HepG2 (cell line): ENCODE results near the gene CSNK1G1. TPM values are rescaled to one million over a fixed set of nuclear protein-coding genes. Genes with fewer than 3 reads are reported as not detected.

Source experiments
- CCDC6 ChIP-seq: sonication (generic); formaldehyde crosslinking; IDR thresholded peaks from 2 replicates; pipeline ENCODE4 v1.8.1; 2022; ENCODE audit warnings: mild to moderate bottlenecking, missing genetic modification reagents, moderate library complexity
- CENPBD1 ChIP-seq: sonication (generic); formaldehyde crosslinking; IDR thresholded peaks from 2 replicates; pipeline ENCODE4 v1.8.0; 2022; ENCODE audit warnings: missing genetic modification reagents, low read depth, mild to moderate bottlenecking, borderline replicate concordance
- DDIT3 ChIP-seq: sonication (generic); formaldehyde crosslinking; IDR thresholded peaks from 2 replicates; pipeline ENCODE4 v1.4.0; 2020; ENCODE audit warnings: mild to moderate bottlenecking, missing genetic modification reagents
- EHMT2 ChIP-seq: fragments of 200-600 bp; sonication (generic); IDR thresholded peaks from 2 replicates; pipeline ENCODE4 v1.7.0; 2017; ENCODE audit warnings: antibody characterized with exemption, low read depth, low read length, borderline replicate concordance
- GMEB1 ChIP-seq: sonication (generic); formaldehyde crosslinking; IDR thresholded peaks from 2 replicates; pipeline ENCODE4 v1.5.1; 2020; ENCODE audit warnings: missing genetic modification reagents, mild to moderate bottlenecking, borderline replicate concordance
- HMGXB3 ChIP-seq: sonication (generic); formaldehyde crosslinking; IDR thresholded peaks from 2 replicates; pipeline ENCODE4 v1.4.0; 2020; ENCODE audit warnings: missing genetic modification reagents, borderline replicate concordance
- JDP2 ChIP-seq: sonication (generic); formaldehyde crosslinking; IDR thresholded peaks from 2 replicates; pipeline ENCODE4 v1.8.1; 2022; ENCODE audit warnings: missing genetic modification reagents, borderline replicate concordance
- MEF2D ChIP-seq: sonication (generic); formaldehyde crosslinking; IDR thresholded peaks from 2 replicates; pipeline ENCODE4 v1.5.1; 2020; ENCODE audit warnings: mild to moderate bottlenecking, missing genetic modification reagents
- MYNN ChIP-seq: sonication (generic); formaldehyde crosslinking; IDR thresholded peaks from 2 replicates; pipeline ENCODE4 v1.4.0; 2020; ENCODE audit warnings: mild to moderate bottlenecking, low read depth, missing genetic modification reagents
- NFE2 ChIP-seq: sonication (generic); formaldehyde crosslinking; IDR thresholded peaks from 2 replicates; pipeline ENCODE4 v1.4.0; 2020; ENCODE audit warnings: missing genetic modification reagents
- NKX3-1 ChIP-seq: sonication (generic); formaldehyde crosslinking; IDR thresholded peaks from 2 replicates; pipeline ENCODE4 v1.5.0; 2020; ENCODE audit warnings: missing genetic modification reagents
- SRSF9 ChIP-seq: fragments of 200-400 bp; formaldehyde crosslinking; IDR thresholded peaks from 2 replicates; pipeline ENCODE4 v1.6.1; 2018; ENCODE audit warnings: borderline replicate concordance, mild to moderate bottlenecking, low read depth, low read length; ENCODE audit not compliant: insufficient read depth, poor library complexity, severe bottlenecking
- TFDP1 ChIP-seq: IDR thresholded peaks from 2 replicates; pipeline ENCODE4 v1.6.1; 2016; ENCODE audit warnings: missing compliant biosample characterization, missing genetic modification reagents, borderline replicate concordance
- TFE3 ChIP-seq: IDR thresholded peaks from 2 replicates; pipeline ENCODE4 v1.6.1; 2016
- XBP1 ChIP-seq: sonication (generic); formaldehyde crosslinking; IDR thresholded peaks from 2 replicates; pipeline ENCODE4 v1.5.0; 2020; ENCODE audit warnings: missing genetic modification reagents
- ZNF263 ChIP-seq: sonication (generic); formaldehyde crosslinking; IDR thresholded peaks from 2 replicates; pipeline ENCODE4 v1.4.0; 2020; ENCODE audit warnings: missing genetic modification reagents
- ZNF331 ChIP-seq: sonication (generic); formaldehyde crosslinking; IDR thresholded peaks from 2 replicates; pipeline ENCODE4 v1.4.0; 2020; ENCODE audit warnings: missing genetic modification reagents
- ZNF354B ChIP-seq: sonication (generic); formaldehyde crosslinking; IDR thresholded peaks from 2 replicates; pipeline ENCODE4 v1.8.0; 2022; ENCODE audit warnings: mild to moderate bottlenecking, missing genetic modification reagents
- ZNF672 ChIP-seq: sonication (generic); formaldehyde crosslinking; IDR thresholded peaks from 2 replicates; pipeline ENCODE4 v1.8.1; 2022; ENCODE audit warnings: missing genetic modification reagents
- ZNF75D ChIP-seq: sonication (generic); formaldehyde crosslinking; IDR thresholded peaks from 2 replicates; pipeline ENCODE4 v1.8.1; 2023; ENCODE audit warnings: missing genetic modification reagents, mild to moderate bottlenecking, borderline replicate concordance
- polyA plus RNA-seq, 8 experiments: library from polyadenylated mRNA; depleted of rRNA in 3 of 8; stranded (reverse) in 7 of 8; unstranded in 1 of 8; fragments of >200 nt; fragmentation: Illumina TruSeq in 4 of 8; extraction: Trizol in 4 of 8; gene quantifications; 2 replicates each; pipeline versions ENCODE4 v1.2.1 to v1.2.3, GENCODE V29; 2011 to 2016; ENCODE audit warnings: low read depth in 4 of 8, missing spikeins in 1 of 8, mixed read lengths in 1 of 8; ENCODE audit not compliant: insufficient read depth in 1 of 8
- total RNA-seq, 5 experiments: library from RNA; depleted of rRNA; stranded (reverse); fragments of >200 nt; fragmentation: Illumina TruSeq; extraction: Trizol; gene quantifications; 2 replicates each; pipeline ENCODE4 v1.2.3, GENCODE V29; 2016; ENCODE audit warnings: low read depth in 1 of 5

Gene CSNK1G1
- total and polyA plus RNA-seq, 2 of the 13 experiments (the other 11 are each of a cell fraction or from before 2014, with no cell fraction given) = 8.5 to 12.6 TPM

GRCh38 chr15:64355944-64356709, at the start of gene CSNK1G1 (continued):
- peak; percentile 48; the same call in 1 of the 2 replicates for TF ChIP-seq GMEB1 (CRISPR knock-in tag)
- TF ChIP-seq HMGXB3 = 0 out of 2 replicates have a peak, but pooled peaks have one; percentile 19
- no peak for TF ChIP-seq MYNN
- no peak for TF ChIP-seq ZNF75D
- TF ChIP-seq JDP2 (CRISPR knock-in tag) = no peak
- TF ChIP-seq ZNF354B (CRISPR knock-in tag) = no peak
- no peak for TF ChIP-seq NFE2 (CRISPR knock-in tag)
- TF ChIP-seq ZNF672 (CRISPR knock-in tag) = no peak
- TF ChIP-seq DDIT3 = no peak
- TF ChIP-seq MEF2D = no peak
- 0 out of 2 replicates have a peak, but pooled peaks have one; percentile 37 for TF ChIP-seq TFDP1 (CRISPR knock-in tag)
- TF ChIP-seq XBP1 = no peak
- TF ChIP-seq ZNF331 (CRISPR knock-in tag) = no peak
- peak; percentile 94 for TF ChIP-seq ZNF263 (CRISPR knock-in tag)
- TF ChIP-seq EHMT2 = no peak
- TF ChIP-seq TFE3 = no peak
- TF ChIP-seq CENPBD1 (CRISPR knock-in tag) = no peak
- TF ChIP-seq CCDC6 (CRISPR knock-in tag) = no peak
- no peak for TF ChIP-seq SRSF9
- TF ChIP-seq NKX3-1 (CRISPR knock-in tag) = no peak
